ENCODE results near the gene PTPN4. TPM values are rescaled to one million over a fixed set of nuclear protein-coding genes. Genes with fewer than 3 reads are reported as not detected.

Gene PTPN4
- total RNA-seq, 2 donors from 2014 or later: 38.0 to 46.5 TPM

DNA sequence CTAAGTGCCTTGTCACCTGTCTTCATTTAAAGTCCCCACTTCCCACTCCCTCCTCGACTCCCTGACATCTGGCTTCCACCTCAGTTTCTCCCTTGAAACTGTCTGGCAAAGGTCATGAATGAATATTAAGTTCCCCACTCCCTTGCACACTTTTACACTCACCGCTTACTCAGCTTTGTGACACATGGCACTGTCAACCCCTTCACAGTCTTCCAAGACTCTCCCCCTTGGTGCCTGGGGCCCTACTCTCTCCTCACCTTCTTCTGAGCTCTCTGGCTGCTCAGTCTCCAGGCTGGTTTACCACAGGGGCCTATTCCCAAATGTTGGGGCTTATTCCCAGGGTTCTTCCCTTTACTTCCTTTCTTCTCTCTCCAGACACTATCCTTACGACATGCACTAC is 17.9 kb upstream of the PTPN4 start:
- H3K27me3 Mint-ChIP-seq (ENCODE audit: low read depth): peaks cover 5% of the 10 kb centered on the region
- DNase-seq (no peak), ATAC-seq (replicated peaks in 1 of 2) (no peak)
- H3K27ac Mint-ChIP-seq: no peak overlapping the region
- no peaks in the 10 kb centered on the region for H3K9me3 Mint-ChIP-seq
- H3K4me3 Mint-ChIP-seq: no peak overlapping the region
- H3K4me1 Mint-ChIP-seq (ENCODE audit: low read depth): peaks cover 9% of the 10 kb centered on the region
- no peaks in the 10 kb centered on the region for H3K36me3 Mint-ChIP-seq (ENCODE audit: insufficient read depth in 2 of 2)

DNA sequence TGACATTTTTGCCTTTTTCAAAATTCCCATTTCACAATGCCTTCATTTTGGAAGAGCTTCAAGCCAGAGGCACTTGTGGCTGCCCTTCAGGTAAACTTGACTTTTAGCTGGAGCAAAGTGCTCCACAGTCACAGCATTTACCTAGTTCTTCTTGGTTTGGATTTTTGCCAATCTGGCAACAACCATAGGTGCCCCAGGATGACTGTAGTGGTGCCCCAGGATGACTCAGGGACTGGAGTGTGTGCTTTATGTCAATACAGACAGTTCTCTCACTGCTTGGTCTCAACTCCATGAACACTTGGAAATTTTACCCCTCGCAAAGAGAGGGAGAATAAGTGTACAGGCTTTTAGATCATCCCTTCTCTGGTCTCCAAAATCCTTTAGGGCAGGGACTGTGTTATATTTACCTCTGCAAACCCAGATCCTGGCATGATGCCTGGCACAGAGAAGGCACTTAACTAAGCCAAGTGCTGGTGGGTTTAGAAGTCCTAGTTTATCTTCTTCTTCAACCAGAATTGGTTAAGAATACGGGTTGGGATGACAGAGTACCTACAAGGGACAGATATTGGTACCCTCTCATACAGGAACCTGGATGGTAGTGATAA is 15.3 kb upstream of the PTPN4 start:
- Mint-ChIP-seq H3K9me3 (no peaks in the 10 kb centered on the region), H3K27me3 (ENCODE audit: low read depth) (peaks cover 12% of the 10 kb centered on the region), H3K27ac (no peak overlapping the region), H3K4me1 (ENCODE audit: low read depth) (peaks cover 12% of the 10 kb centered on the region), H3K4me3 (no peak overlapping the region), H3K36me3 (ENCODE audit: insufficient read depth in 2 of 2) (no peaks in the 10 kb centered on the region)
- peak; percentile 35 to 47 for DNase-seq
- peak; percentile 96 to 98 for ATAC-seq (replicated peaks in 1 of 2)

DNA sequence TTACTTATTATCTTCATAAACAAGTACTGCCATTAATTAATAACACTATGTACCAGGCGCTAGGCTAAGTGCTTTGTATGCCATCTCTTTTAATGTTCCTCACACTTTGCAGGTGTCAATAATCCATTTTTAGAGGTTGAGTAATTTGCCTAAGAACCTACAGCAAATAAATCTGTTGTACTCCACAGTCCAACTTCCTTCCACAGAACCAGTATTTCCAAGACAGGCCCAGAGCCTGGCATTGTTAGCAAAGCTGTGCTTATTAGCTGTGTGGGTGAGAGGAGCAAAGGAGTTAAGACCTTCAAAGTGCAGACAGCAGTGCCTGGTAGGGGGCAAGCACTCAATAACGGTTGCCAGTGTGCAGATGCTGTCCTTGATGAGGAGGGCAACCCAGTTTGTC is 14.2 kb upstream of the PTPN4 start:
- no peaks in the 10 kb centered on the region for H3K9me3 Mint-ChIP-seq
- no peak overlapping the region for H3K4me3 Mint-ChIP-seq
- no peak for ATAC-seq (replicated peaks in 1 of 2)
- no peak overlapping the region for H3K27ac Mint-ChIP-seq
- H3K27me3 Mint-ChIP-seq (ENCODE audit: low read depth): peaks cover 12% of the 10 kb centered on the region
- no peak for DNase-seq
- no peaks in the 10 kb centered on the region for H3K36me3 Mint-ChIP-seq (ENCODE audit: insufficient read depth in 2 of 2)
- peaks cover 14% of the 10 kb centered on the region for H3K4me1 Mint-ChIP-seq (ENCODE audit: low read depth)

DNA sequence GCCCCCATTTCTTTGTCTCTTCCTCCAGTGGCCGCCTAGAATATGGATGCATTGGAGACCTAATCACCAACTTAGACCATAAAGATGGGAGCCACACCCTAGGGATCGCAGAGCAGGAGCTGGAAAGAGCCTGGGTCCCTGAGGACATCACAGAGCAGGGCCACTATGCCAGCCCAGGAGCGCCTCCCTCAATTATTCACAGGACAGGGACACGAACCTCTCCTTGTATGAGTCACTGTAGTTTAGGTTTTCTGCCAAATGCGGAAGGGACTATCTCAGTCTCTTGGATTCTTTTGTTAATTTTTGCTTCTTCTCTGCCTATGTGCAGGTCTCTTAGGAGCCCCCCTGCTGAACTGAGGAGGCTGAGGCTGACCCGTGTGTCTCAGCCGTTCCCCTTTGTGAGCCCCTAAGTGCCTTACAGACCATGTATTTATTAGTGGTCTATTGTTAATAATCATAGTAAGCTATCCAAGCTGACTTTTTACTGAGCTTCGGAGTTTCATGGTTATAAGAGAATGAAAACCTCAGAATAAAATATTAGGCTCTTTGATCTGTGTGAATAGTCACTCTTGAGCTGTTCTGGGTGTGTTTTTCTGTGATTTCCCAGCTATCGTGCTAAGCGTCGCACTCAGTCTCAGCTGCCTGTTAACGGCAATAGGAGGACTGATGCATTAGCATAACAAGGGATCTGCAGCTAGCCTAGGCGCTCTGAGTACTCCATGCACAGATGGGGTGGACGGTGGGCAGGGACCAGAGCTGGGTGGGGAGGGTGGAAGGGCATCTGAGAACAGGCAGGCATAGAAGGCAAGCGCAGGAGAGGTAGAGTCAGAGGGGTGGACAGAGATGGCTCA is 12.7 kb upstream of the PTPN4 start:
- H3K4me1 Mint-ChIP-seq (ENCODE audit: low read depth): peaks cover 11% of the 10 kb centered on the region
- DNase-seq (no peak), ATAC-seq (replicated peaks in 1 of 2) (no peak)
- no peak overlapping the region for H3K27ac Mint-ChIP-seq
- H3K27me3 Mint-ChIP-seq (ENCODE audit: low read depth): peaks cover 8% of the 10 kb centered on the region
- H3K4me3 Mint-ChIP-seq: no peak overlapping the region
- no peaks in the 10 kb centered on the region for H3K9me3 Mint-ChIP-seq
- H3K36me3 Mint-ChIP-seq (ENCODE audit: insufficient read depth in 2 of 2): no peaks in the 10 kb centered on the region

DNA sequence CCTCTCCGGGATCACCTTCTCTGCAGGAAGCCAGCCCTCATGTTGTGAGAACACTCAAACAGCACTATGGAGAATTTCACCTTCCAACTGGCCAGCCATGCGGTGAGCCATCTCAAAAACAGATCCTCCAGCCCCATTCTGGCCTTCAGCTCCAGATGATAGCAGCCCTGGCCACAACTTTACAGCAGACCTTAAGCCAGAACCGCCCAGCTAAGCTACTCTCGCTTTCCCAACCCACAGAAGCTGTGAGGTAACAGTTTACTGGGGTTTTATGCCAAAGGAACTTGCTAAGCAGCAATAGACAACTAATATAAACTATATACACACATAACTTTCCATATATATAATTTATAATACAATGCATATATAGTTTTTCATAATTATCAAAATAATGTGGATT is 11.6 kb upstream of the PTPN4 start:
- DNase-seq (no peak), ATAC-seq (replicated peaks in 1 of 2) (no peak)
- peaks cover 7% of the 10 kb centered on the region for H3K27me3 Mint-ChIP-seq (ENCODE audit: low read depth)
- H3K4me1 Mint-ChIP-seq (ENCODE audit: low read depth): peaks cover 10% of the 10 kb centered on the region
- H3K9me3 Mint-ChIP-seq: no peaks in the 10 kb centered on the region
- H3K36me3 Mint-ChIP-seq (ENCODE audit: insufficient read depth in 2 of 2): no peaks in the 10 kb centered on the region
- H3K4me3 Mint-ChIP-seq: no peak overlapping the region
- H3K27ac Mint-ChIP-seq: no peak overlapping the region

DNA sequence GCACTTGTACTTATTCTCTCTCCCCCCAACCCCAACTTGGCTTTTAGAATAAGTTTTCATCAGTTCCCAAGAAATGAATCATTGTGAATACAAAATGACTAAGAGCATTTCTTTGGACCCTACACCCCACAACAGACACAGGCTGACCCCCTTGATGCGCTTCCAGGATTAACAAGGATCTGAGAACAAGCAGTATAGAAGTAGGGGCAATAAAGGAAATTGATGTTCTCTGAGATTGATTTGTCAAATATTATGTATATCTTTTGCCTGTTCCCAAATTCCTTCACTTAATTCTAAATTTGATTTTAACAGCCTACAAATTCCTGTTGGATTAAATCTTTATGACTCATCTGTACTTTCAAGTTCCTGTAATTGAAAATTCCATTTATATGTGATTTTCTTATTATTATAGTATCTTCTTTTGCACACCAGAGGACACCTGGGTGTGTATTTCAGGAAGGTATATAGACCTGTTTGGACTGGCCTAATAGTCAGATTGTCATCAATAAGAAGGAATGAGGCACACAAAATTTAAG is 10.2 kb upstream of the PTPN4 start:
- H3K27ac Mint-ChIP-seq: no peak overlapping the region
- no peak overlapping the region for H3K4me3 Mint-ChIP-seq
- peaks cover 7% of the 10 kb centered on the region for H3K27me3 Mint-ChIP-seq (ENCODE audit: low read depth)
- H3K9me3 Mint-ChIP-seq: no peaks in the 10 kb centered on the region
- no peaks in the 10 kb centered on the region for H3K36me3 Mint-ChIP-seq (ENCODE audit: insufficient read depth in 2 of 2)
- H3K4me1 Mint-ChIP-seq (ENCODE audit: low read depth): peaks cover 13% of the 10 kb centered on the region
- no peak for ATAC-seq (replicated peaks in 1 of 2)
- DNase-seq: no peak

DNA sequence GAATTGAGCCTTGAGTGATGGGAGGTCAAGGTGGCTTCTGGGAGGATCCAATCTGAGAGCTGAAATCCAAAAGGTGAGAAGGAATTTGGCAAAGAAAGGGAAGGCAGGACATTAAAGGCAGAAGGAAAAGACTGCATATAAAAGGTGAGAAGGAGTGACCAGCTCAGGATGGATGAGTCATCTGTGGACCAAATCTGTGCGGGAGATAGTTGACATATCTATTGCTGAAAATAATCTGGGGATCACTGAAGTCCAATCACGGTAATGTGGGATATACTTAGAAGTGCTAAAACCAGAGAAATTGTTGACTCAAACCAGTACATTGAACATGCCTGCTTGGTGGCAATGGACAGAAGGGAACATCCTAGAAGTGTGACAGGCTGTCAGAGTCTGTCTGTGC is 8.0 kb upstream of the PTPN4 start:
- DNase-seq (no peak), ATAC-seq (replicated peaks in 1 of 2) (no peak)
- no peak overlapping the region for H3K27ac Mint-ChIP-seq
- no peak overlapping the region for H3K4me3 Mint-ChIP-seq
- peaks cover 7% of the 10 kb centered on the region for H3K27me3 Mint-ChIP-seq (ENCODE audit: low read depth)
- H3K9me3 Mint-ChIP-seq: no peaks in the 10 kb centered on the region
- H3K4me1 Mint-ChIP-seq (ENCODE audit: low read depth): peaks cover 13% of the 10 kb centered on the region
- no peaks in the 10 kb centered on the region for H3K36me3 Mint-ChIP-seq (ENCODE audit: insufficient read depth in 2 of 2)

DNA sequence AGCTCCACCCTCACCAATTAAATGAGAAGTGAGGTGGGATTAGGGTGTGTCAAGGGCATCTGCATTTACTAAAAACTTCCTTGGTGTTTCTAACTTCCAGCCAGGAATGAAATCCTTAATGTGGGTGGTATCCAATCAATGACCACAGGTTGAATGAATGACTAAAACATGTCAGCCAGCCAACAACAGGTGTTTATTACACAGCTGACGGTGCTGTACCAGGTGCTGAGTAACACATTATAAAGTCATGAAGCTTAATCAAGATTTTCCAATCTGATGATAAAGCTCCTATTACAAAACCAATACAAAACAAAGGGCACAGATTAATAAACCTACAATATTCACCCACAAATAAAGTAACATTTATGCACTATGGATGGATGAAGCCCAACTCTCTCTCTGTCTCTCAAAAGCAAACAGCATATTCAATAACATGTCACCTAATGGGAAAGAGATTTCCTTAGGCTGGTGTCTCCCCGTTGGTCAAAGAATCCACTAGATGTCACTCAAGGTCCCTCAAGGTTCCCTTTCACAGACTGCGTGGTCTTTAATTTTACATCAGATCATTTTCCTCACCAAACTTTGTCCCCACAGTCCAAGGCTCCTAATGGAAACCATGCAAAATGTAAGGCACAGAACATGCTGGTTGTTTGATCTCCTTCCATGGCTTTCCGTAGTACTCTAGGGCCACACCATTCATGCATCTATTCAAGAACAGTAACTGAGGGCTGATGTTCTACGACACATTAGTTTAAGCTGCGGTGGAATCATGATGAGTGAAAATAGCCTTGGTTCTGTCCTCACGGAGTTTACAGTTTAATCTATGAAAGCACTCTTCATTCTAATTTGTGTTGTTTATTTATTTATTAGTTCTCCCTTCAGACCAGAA is 6.4 kb upstream of the PTPN4 start:
- Mint-ChIP-seq H3K36me3 (ENCODE audit: insufficient read depth in 2 of 2) (no peaks in the 10 kb centered on the region), H3K27ac (no peak overlapping the region), H3K4me1 (ENCODE audit: low read depth) (peaks cover 27% of the 10 kb centered on the region), H3K27me3 (ENCODE audit: low read depth) (no peaks in the 10 kb centered on the region), H3K4me3 (no peak overlapping the region), H3K9me3 (no peaks in the 10 kb centered on the region)
- peak; percentile 58 to 59 for ATAC-seq (replicated peaks in 1 of 2)
- DNase-seq: peak; percentile 15 to 25

DNA sequence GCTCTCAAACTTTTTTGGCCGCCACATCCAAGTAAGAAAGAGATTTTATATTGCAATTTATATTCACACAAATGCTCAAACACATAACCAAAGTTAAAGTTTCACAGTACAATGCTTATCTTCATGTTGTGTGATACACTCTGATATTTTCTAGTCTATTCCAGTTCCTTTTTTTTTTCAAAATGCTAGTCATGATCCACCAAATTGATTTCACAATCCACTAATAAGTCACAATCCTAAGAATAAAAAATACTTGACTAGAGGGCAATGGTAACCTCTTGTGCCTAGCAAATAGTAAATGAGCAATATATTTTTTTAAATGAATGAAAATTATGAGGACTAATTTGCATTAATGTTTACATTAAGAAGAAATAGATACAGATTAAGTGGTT is 5.8 kb upstream of the PTPN4 start:
- H3K4me1 Mint-ChIP-seq (ENCODE audit: low read depth): peaks cover 33% of the 10 kb centered on the region
- DNase-seq (no peak), ATAC-seq (replicated peaks in 1 of 2) (no peak)
- H3K9me3 Mint-ChIP-seq: no peaks in the 10 kb centered on the region
- no peaks in the 10 kb centered on the region for H3K27me3 Mint-ChIP-seq (ENCODE audit: low read depth)
- no peak overlapping the region for H3K4me3 Mint-ChIP-seq
- no peak overlapping the region for H3K27ac Mint-ChIP-seq
- no peaks in the 10 kb centered on the region for H3K36me3 Mint-ChIP-seq (ENCODE audit: insufficient read depth in 2 of 2)

DNA sequence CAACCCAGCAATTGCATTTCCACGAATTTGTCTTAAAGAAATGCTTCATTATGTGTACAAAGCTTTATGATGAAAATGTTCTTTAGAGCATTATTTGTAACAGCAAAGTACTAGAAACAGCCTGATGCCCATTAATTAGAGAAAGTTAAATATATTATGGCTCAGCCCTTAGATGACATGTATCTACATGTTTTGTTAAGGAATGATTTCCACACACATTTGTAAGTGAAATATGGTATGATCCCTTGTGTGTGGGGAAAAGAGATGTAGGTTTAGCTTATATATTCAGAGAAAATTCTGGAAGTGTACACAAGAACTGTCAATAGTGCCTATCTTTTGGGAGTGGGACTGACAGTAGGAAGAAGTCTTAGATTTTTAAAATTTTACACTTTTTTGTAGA is 3.8 kb upstream of the PTPN4 start:
- H3K9me3 Mint-ChIP-seq: no peaks in the 10 kb centered on the region

DNA sequence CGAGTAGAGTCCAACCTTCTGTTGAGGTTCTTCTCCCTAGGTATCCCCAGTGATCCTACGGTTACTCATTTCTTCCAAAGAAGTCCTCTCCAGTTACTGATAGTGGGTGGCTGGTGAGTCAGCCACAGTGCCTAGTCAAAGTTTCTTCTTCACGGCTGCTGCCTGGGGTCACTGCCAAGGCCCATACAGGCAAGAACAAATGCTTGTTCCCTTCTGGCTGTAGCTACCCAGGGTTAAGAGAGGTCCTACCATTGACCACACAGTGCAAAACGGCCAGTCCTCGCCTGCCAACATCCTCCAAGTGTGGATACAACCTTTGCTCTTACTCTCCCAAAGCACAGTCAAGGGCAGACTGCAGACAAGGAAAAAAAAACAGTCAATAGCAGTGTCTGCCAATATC is 2.9 kb upstream of the PTPN4 start:
- Mint-ChIP-seq H3K27me3 (ENCODE audit: low read depth) (no peaks in the 10 kb centered on the region), H3K9me3 (no peaks in the 10 kb centered on the region), H3K36me3 (ENCODE audit: insufficient read depth in 2 of 2) (peaks cover 2 to 3% of the 10 kb centered on the region in 2 donors), H3K27ac (no peak overlapping the region), H3K4me1 (ENCODE audit: low read depth) (peaks cover 38% of the 10 kb centered on the region), H3K4me3 (no peak overlapping the region)
- ATAC-seq (replicated peaks in 1 of 2): peak; percentile 9 to 16
- DNase-seq: peak; percentile 33 to 58

More for the DNA sequence above, 3.8 kb upstream of the PTPN4 start:
- DNase-seq (no peak), ATAC-seq (replicated peaks in 1 of 2) (no peak)
- Mint-ChIP-seq H3K36me3 (ENCODE audit: insufficient read depth in 2 of 2) (peaks cover under 1 to 1% of the 10 kb centered on the region in 2 donors), H3K4me3 (no peak overlapping the region), H3K27me3 (ENCODE audit: low read depth) (no peaks in the 10 kb centered on the region), H3K27ac (peak overlapping the region; percentile 21), H3K4me1 (ENCODE audit: low read depth) (peaks cover 31% of the 10 kb centered on the region)

DNA sequence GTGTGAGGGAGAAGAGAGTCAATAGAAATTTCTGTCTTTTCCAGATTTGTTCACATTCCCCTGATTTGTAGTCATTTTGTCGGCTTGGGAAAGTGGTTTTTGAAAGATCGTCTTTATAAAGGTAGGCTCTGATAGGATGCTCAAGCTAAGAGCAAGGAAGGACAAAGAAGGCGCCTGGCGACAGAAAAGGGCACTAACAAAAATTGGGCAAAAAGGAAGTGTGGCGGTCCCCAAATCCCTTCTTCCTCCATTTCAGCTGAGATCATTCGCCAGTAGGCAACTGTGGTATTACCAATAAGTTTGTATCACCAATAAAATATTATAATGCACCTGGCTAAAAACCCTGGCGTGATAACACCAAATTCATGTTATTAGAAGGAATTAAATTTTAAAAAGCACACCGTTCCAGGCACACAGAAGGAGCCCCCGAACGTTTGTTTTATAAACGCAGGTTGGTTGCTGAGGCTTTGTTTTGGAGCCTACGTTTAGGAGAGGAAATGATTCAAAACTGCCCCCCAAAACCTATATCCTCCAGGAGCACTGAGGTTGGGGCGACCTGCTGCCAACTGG is 756 bp upstream of the PTPN4 start:
- no peaks in the 10 kb centered on the region for H3K27me3 Mint-ChIP-seq (ENCODE audit: low read depth)
- DNase-seq (no peak), ATAC-seq (replicated peaks in 1 of 2) (no peak)
- peaks cover 52% of the 10 kb centered on the region for H3K4me1 Mint-ChIP-seq (ENCODE audit: low read depth)
- peak overlapping the region; percentile 85 to 96 for H3K4me3 Mint-ChIP-seq
- H3K36me3 Mint-ChIP-seq (ENCODE audit: insufficient read depth in 2 of 2): peaks cover 2 to 3% of the 10 kb centered on the region in 2 donors
- H3K9me3 Mint-ChIP-seq: no peaks in the 10 kb centered on the region
- H3K27ac Mint-ChIP-seq: peak overlapping the region; percentile 90

Data from activated T-cell treated with anti-CD3 and anti-CD28 coated beads, Interleukin-2, amount 50 U/mL, for 72 hours (primary cell).